ENCODE measurements around the gene C1QTNF3.
A peak's percentile ranks its signal among the peaks of the same experiment; 100 is the strongest.

Gene C1QTNF3

GRCh38 chr5:34017254-34017653 lies 25.8 kb downstream of the C1QTNF3 start:
- TF ChIP-seq, protein P1, sequence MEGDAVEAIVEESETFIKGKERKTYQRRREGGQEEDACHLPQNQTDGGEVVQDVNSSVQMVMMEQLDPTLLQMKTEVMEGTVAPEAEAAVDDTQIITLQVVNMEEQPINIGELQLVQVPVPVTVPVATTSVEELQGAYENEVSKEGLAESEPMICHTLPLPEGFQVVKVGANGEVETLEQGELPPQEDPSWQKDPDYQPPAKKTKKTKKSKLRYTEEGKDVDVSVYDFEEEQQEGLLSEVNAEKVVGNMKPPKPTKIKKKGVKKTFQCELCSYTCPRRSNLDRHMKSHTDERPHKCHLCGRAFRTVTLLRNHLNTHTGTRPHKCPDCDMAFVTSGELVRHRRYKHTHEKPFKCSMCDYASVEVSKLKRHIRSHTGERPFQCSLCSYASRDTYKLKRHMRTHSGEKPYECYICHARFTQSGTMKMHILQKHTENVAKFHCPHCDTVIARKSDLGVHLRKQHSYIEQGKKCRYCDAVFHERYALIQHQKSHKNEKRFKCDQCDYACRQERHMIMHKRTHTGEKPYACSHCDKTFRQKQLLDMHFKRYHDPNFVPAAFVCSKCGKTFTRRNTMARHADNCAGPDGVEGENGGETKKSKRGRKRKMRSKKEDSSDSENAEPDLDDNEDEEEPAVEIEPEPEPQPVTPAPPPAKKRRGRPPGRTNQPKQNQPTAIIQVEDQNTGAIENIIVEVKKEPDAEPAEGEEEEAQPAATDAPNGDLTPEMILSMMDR (IDR thresholded peaks at IDR 0.05; ENCODE audit: unreplicated experiment in 3 of 3): no peak
- peaks cover 33% of the 10 kb centered on the region for H3K36me3 Mint-ChIP-seq (ENCODE audit: low read depth)
- peak overlapping the region; percentile 2 to 34 (median 14) for H3K27ac Mint-ChIP-seq
- H3K4me1 Mint-ChIP-seq: peaks cover 9% of the 10 kb centered on the region
- H3K9me3 Mint-ChIP-seq: no peaks in the 10 kb centered on the region
- H3K27me3 Mint-ChIP-seq (ENCODE audit: low read depth): no peaks in the 10 kb centered on the region
- H3K4me3 Mint-ChIP-seq: no peak overlapping the region

DNA sequence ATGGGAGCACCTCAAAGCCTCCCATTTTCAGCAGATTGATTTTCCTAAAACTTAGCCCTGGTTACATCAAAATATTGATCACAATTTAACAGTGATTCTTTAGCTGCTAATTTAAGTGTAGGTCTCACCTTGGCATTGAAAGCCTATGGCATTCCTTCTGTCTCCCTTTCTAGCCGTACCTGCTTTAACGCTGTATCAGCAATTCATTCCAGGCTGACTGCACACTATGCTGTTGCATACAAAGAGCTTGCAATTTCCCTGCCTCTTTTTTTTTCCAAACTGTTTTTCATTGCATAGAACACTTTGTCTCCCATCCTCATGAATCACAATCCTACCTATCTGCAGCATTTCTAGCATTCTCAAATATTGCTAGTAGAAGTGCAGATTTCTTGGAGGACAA lies 26.3 kb downstream of the C1QTNF3 start:
- Mint-ChIP-seq H3K27me3 (ENCODE audit: low read depth) (no peaks in the 10 kb centered on the region), H3K9me3 (no peaks in the 10 kb centered on the region), H3K27ac (peak overlapping the region; percentile 2 to 23 (median 14)), H3K4me1 (peaks cover 13% of the 10 kb centered on the region), H3K4me3 (no peak overlapping the region), H3K36me3 (ENCODE audit: low read depth) (peaks cover 29% of the 10 kb centered on the region)
- TF ChIP-seq, protein P1 (IDR thresholded peaks at IDR 0.05; ENCODE audit: unreplicated experiment in 3 of 3): no peak

- Mint-ChIP-seq H3K4me1 (peaks cover 13% of the 10 kb centered on the region), H3K9me3 (no peaks in the 10 kb centered on the region), H3K27ac (peak overlapping the region in 1 of 3 experiments; percentile 2), H3K36me3 (ENCODE audit: low read depth) (peaks cover 25% of the 10 kb centered on the region), H3K27me3 (ENCODE audit: low read depth) (no peaks in the 10 kb centered on the region), H3K4me3 (no peak overlapping the region)
- TF ChIP-seq, protein P1 (IDR thresholded peaks at IDR 0.05; ENCODE audit: unreplicated experiment in 3 of 3): no peak
Measured at GRCh38 chr5:34016222-34016621, 26.8 kb downstream of the C1QTNF3 start.

- no peaks in the 10 kb centered on the region for H3K27me3 Mint-ChIP-seq (ENCODE audit: low read depth)
- H3K4me3 Mint-ChIP-seq: no peak overlapping the region
- no peaks in the 10 kb centered on the region for H3K9me3 Mint-ChIP-seq
- H3K27ac Mint-ChIP-seq: no peak overlapping the region
- H3K36me3 Mint-ChIP-seq (ENCODE audit: low read depth): peaks cover 15% of the 10 kb centered on the region
- TF ChIP-seq, protein P1 (IDR thresholded peaks at IDR 0.05; ENCODE audit: unreplicated experiment in 3 of 3): no peak
- peaks cover 13% of the 10 kb centered on the region for H3K4me1 Mint-ChIP-seq
Measured at GRCh38 chr5:34015120-34015822, 27.7 kb downstream of the C1QTNF3 start.

DNA sequence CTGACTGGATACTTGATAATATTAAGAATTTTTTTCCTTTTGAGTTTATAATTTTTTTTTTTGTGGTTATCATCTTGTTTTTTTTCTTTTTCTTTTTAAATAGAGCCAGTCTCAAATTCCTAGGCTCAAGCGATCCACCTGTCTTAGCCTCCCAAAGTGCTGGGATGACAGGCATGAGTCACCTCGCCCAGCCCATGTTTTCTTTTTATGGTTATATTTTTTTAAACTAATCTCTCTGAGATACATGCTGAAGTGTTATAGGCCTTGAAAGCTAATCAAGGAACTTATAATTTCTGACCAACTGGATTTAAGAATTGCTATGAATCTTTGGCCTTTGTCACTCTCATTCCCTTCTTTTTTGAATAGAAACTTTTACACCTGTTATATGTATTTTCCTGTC lies 28.4 kb downstream of the C1QTNF3 start:
- H3K9me3 Mint-ChIP-seq: no peaks in the 10 kb centered on the region
- H3K27ac Mint-ChIP-seq: no peak overlapping the region
- H3K36me3 Mint-ChIP-seq (ENCODE audit: low read depth): peaks cover 10% of the 10 kb centered on the region
- no peaks in the 10 kb centered on the region for H3K27me3 Mint-ChIP-seq (ENCODE audit: low read depth)
- TF ChIP-seq, protein P1 (IDR thresholded peaks at IDR 0.05; ENCODE audit: unreplicated experiment in 3 of 3): no peak
- H3K4me1 Mint-ChIP-seq: peaks cover 13% of the 10 kb centered on the region
- H3K4me3 Mint-ChIP-seq: no peak overlapping the region

DNA sequence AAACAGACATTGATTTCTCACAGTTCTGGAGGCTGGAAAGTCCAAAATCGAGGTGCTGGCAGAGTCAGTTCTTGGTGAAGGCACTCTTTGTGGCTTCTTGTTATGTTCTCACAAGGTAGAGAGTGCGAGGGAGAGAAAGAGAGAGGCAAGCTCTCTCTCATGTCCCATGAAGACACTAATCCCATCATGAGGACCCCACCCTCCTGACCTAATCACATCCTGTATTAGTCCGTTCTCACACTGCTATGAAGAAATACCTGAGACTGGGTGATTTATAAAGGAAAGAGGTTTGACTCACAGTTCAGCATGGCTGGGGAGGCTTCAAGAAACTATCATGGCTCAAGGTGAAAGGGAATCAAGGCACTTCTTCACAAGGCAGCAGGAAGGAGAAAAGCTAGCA lies 29.5 kb downstream of the C1QTNF3 start:
- TF ChIP-seq, protein P1 (IDR thresholded peaks at IDR 0.05; ENCODE audit: unreplicated experiment in 3 of 3): no peak
- Mint-ChIP-seq H3K27ac (no peak overlapping the region), H3K27me3 (ENCODE audit: low read depth) (no peaks in the 10 kb centered on the region), H3K36me3 (ENCODE audit: low read depth) (peaks cover 5% of the 10 kb centered on the region), H3K4me3 (no peak overlapping the region), H3K9me3 (no peaks in the 10 kb centered on the region), H3K4me1 (peaks cover 24% of the 10 kb centered on the region)
